ENCODE data around the gene PKN1. TPM values are rescaled to one million over a fixed set of nuclear protein-coding genes. Genes with fewer than 3 reads are reported as not detected.
A peak's percentile ranks its signal among the peaks of the same experiment; 100 is the strongest.

PKN1 gene
- total and polyA plus RNA-seq, 7 donors = 40.7 to 136 (median 69.2) TPM

DNA sequence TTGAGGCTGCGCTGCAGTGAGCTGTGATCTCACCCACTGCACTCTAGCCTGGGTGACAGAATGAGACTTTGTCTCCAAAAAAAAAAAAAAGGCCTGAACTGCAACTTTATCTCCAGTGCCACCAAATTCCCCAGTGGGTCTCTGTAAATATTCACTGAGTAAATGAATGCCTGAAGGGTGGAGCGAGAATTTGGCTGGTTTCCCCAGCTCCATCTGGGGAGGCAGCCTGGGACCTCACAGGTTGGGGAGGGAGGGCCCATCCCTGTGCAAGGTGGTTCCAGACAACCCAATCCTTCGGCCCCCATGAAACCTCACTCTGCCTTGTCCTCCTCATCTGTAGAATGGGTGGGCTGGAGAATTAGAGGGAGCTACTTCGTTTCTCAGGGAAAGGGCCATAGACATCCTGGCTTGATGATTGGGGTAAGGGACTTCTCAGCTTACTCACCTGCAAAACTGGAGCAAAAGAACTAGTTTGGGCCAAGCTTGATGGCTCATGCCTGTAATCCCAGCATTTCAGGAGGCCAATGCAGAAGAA is 4.2 kb upstream of the PKN1 start:
- TF ChIP-seq, protein P1, sequence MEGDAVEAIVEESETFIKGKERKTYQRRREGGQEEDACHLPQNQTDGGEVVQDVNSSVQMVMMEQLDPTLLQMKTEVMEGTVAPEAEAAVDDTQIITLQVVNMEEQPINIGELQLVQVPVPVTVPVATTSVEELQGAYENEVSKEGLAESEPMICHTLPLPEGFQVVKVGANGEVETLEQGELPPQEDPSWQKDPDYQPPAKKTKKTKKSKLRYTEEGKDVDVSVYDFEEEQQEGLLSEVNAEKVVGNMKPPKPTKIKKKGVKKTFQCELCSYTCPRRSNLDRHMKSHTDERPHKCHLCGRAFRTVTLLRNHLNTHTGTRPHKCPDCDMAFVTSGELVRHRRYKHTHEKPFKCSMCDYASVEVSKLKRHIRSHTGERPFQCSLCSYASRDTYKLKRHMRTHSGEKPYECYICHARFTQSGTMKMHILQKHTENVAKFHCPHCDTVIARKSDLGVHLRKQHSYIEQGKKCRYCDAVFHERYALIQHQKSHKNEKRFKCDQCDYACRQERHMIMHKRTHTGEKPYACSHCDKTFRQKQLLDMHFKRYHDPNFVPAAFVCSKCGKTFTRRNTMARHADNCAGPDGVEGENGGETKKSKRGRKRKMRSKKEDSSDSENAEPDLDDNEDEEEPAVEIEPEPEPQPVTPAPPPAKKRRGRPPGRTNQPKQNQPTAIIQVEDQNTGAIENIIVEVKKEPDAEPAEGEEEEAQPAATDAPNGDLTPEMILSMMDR (IDR thresholded peaks at IDR 0.05) = no peak
- 81 to 86% (median 84%) methylated on average over 4 of the region's 4 CpGs for WGBS, 3 donors
- Histone ChIP-seq H3K27ac (no peak overlapping the region), H3K36me3 (ENCODE audit: insufficient read depth in 1 of 2, low read depth in 1 of 2) (no peaks in the 10 kb centered on the region), H3K4me3 (no peak overlapping the region), H3K9me3 (no peaks in the 10 kb centered on the region), H3K27me3 (ENCODE audit: insufficient read depth in 3 of 3, low read length in 2 of 3) (no peaks in the 10 kb centered on the region), H3K4me1 (no peaks in the 10 kb centered on the region)
- ATAC-seq (no peak), DNase-seq (no peak)
- intact Hi-C loops (cut with DNase I) = no loop called here

DNA sequence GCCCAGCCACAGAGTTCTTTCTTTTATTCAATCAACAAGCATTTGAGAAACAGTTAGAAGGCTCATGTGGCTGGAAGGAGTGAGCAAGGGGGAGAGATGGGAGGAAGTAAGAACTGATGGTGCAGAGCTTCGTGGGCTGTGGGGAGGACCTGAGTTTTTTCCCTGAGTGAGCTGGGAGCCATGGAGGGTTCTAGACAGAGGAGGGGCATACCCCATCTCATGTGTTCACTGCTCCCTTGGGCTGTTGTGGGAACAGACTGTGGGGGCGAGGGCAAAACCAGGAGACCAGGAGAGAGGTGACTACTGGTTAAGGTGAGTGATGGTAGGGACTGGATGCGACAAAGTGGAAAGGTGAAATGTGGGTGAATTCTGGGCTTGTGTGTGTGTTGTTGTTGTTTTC is 2.4 kb upstream of the PKN1 start:
- H3K27me3 ChIP-seq (ENCODE audit: insufficient read depth in 3 of 3, low read length in 2 of 3) = no peaks in the 10 kb centered on the region
- H3K4me3 ChIP-seq = no peak overlapping the region
- no peaks in the 10 kb centered on the region for H3K9me3 ChIP-seq
- TF ChIP-seq, protein P1 (IDR thresholded peaks at IDR 0.05) = no peak
- no peak for DNase-seq
- no peaks in the 10 kb centered on the region for H3K36me3 ChIP-seq (ENCODE audit: insufficient read depth in 1 of 2, low read depth in 1 of 2)
- WGBS, 3 donors = 69 to 81% (median 76%) methylated on average over 3 of the region's 3 CpGs
- no peak for ATAC-seq
- H3K4me1 ChIP-seq = peaks cover 10% of the 10 kb centered on the region
- no peak overlapping the region for H3K27ac ChIP-seq
- intact Hi-C loops (cut with DNase I) = no loop called here

DNA sequence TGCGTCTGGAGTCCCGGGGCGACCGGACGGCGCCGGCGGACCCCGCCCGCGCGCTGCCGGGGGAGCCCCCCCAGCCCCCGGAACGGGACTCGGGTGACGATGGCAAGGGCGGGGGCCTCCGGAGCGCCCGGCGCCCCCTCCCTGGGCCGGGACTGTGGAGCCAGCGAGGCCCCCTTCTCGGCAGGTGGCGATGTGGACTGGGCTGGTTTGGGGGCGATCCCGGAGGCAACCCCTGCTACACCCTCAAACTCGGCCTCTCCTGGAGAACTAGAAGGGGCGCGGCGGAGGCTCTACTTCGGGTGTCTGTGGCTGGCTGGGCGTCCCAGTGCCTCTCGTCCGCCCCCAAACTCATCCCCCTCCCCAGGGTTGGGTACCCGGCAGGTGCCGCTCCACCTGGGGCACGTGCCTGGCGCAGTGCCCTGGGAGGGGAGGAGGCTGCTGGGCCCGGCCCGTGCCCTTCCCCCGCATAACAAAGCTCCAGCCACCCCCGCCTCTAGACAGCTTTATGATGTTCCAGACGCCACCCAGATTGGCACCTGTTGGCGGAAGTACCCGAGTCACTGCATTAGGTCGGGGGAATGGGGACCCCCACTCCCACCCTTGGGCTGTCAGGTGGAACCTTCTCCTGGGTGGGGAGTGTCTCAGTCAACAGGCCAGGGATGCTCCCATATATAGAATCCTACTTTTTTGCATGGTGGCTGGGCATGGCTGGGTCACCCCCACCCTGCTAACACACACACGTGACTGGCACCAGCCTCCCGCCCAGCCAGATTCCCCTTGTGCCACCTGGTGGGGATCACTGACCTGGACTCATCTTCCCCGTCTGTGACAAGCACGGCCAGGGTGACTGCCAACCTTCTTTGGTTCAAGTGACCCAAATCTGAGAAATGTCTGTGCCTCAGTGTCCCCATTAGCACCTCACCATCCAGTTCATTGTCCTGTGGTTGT is 722 bp downstream of the PKN1 start:
- peak overlapping the region; percentile 91 for H3K4me3 ChIP-seq
- TF ChIP-seq, protein P1 (IDR thresholded peaks at IDR 0.05) = peak; percentile 0
- peak; percentile 41 to 59 (median 52) for ATAC-seq
- intact Hi-C loops (cut with DNase I) = no loop called here
- 2 to 3% (median 2%) methylated on average over 45 to 52 of the region's 52 CpGs for WGBS, 3 donors
- H3K4me1 ChIP-seq = peaks cover 11% of the 10 kb centered on the region
- no peaks in the 10 kb centered on the region for H3K9me3 ChIP-seq
- no peaks in the 10 kb centered on the region for H3K27me3 ChIP-seq (ENCODE audit: insufficient read depth in 3 of 3, low read length in 2 of 3)
- H3K36me3 ChIP-seq (ENCODE audit: insufficient read depth in 1 of 2, low read depth in 1 of 2) = peaks cover 0 to 6% of the 10 kb centered on the region in 2 donors
- DNase-seq = no peak
- H3K27ac ChIP-seq = peak overlapping the region; percentile 59

DNA sequence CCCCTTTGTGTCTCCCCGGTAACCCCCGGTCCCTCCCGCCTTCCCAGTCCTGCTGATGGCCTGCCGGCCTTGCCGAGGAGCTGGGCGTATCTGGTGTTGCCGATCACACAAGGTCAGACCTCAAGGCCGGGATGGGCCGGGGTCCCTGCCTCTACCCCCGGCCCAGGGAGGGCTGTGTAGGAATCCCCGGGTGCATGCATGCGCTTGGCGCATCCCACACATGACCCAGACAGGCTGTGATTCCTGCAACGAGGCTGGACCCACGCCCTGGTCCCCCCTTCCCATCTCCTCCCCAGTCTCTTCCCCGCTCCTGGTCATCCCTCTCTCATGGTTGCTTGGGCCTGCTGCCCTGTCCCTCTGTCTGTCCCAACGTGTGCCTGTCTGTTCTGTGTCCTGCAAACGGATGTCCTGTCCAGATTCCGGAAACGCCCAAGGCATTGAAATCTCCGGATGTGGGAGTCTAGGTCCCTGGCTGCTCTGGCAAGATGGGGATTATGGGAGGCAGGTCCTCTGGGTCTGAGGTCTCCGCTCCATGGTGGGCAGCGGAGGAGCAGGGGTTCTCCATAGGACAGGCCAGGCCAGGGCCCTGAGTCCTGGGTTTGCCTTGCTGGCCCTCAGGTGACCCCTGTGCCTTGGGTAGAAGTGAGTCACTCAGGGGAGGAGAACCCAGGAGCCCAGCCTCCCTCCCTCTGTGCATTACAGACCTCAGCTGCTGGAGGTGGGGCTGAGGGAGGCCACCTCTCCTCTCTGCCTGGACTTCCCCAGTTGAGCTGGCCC is 1.6 kb downstream of the PKN1 start:
- intact Hi-C loops (cut with DNase I) = no loop called here
- DNase-seq (peak; percentile 63 to 77), ATAC-seq (peak; percentile 68 to 77 (median 74))
- Histone ChIP-seq H3K36me3 (ENCODE audit: insufficient read depth in 1 of 2, low read depth in 1 of 2) (peaks cover 0 to 6% of the 10 kb centered on the region in 2 donors), H3K4me3 (peak overlapping the region; percentile 91), H3K9me3 (no peaks in the 10 kb centered on the region), H3K27ac (peak overlapping the region; percentile 59), H3K27me3 (ENCODE audit: insufficient read depth in 3 of 3, low read length in 2 of 3) (no peaks in the 10 kb centered on the region), H3K4me1 (peaks cover 18% of the 10 kb centered on the region)
- TF ChIP-seq, protein P1 (IDR thresholded peaks at IDR 0.05) = no peak
- WGBS, 3 donors = 41 to 55% (median 47%) methylated on average over 22 to 23 of the region's 23 CpGs
